OCI-LY1 (cell line): ENCODE data around the gene RPL13.

Source experiments
- EZH2 ChIP-seq: fragments of 200-600 bp; sonication (generic), shearing (Covaris generic); IDR thresholded peaks from 2 replicates; pipeline ENCODE4 v1.8.0; 2017; ENCODE audit warnings: borderline replicate concordance, mixed run types, mild to moderate bottlenecking, antibody characterized with exemption, low read length, moderate library complexity, mixed read lengths
- TF ChIP-seq, protein P1 (sequence below): fragments of 200-600 bp; sonication (generic), shearing (Covaris generic); IDR thresholded peaks from 2 replicates; pipeline ENCODE4 v1.5.1; 2017; ENCODE audit warnings: mild to moderate bottlenecking, antibody characterized with exemption, low read length, moderate library complexity, mixed read lengths

DNA sequence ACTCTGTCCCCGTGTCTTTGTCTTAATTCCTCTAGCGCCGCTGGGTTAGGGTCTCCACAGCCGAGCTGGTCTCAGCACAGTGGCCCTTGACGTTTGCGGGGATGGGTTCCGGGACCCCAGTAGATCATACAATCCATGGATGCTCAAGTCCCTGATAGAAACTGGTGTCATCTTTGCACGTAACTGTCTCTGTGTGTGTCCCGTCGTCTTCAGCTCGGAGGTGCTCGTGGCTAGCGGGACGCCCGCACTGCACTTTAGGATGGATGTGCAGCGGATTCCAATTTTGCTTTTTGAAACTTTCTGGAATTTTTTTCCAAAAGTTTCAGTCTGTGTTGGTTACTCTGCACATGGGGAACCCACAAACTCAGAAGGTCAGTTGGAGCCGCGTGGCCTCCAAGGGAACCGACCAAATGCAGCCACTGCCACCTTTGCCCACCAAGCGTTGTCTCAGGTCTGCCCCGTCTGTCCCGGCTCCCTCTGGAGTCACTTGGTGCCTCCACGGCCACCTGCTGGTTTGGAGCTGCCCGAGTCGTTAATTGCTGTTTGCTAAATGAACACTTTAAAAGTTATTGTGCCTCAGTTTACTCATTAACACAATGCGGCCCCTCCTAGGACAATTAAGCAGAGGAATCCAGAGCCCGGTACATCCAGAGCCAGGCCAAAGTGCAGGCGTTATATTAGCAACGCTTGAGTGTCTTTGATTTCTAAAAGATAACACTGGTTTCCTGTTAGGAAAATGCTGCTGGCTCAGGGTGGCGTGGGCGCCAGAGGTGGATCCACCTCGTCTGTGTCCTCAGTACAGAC lies 47.7 kb downstream of the RPL13 start:
- TF ChIP-seq, protein P1, sequence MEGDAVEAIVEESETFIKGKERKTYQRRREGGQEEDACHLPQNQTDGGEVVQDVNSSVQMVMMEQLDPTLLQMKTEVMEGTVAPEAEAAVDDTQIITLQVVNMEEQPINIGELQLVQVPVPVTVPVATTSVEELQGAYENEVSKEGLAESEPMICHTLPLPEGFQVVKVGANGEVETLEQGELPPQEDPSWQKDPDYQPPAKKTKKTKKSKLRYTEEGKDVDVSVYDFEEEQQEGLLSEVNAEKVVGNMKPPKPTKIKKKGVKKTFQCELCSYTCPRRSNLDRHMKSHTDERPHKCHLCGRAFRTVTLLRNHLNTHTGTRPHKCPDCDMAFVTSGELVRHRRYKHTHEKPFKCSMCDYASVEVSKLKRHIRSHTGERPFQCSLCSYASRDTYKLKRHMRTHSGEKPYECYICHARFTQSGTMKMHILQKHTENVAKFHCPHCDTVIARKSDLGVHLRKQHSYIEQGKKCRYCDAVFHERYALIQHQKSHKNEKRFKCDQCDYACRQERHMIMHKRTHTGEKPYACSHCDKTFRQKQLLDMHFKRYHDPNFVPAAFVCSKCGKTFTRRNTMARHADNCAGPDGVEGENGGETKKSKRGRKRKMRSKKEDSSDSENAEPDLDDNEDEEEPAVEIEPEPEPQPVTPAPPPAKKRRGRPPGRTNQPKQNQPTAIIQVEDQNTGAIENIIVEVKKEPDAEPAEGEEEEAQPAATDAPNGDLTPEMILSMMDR, result no peak
- no peak for TF ChIP-seq EZH2
